ENCODE results near the gene PURB. TPM values are rescaled to one million over a fixed set of nuclear protein-coding genes. Genes with fewer than 3 reads are reported as not detected.

PURB gene
- total RNA-seq, 1 experiment from 2014 or later = 25.2 TPM

GRCh38 chr7:44849259-44849884, 36.0 kb downstream of the PURB start:
- H3K4me1 ChIP-seq (ENCODE audit: control insufficient read depth, insufficient read depth, low read length) = peaks cover 23% of the 10 kb centered on the region
- intact Hi-C loops (cut with micrococcal nuclease; ENCODE audit: unreplicated experiment) = loop anchor here (5.0 kb wide), 1 partner anchor 262 kb away; no protein-coding TSS in a partner anchor

More at GRCh38 chr7:44849259-44849884, 36.0 kb downstream of the PURB start:
- no peak for ATAC-seq
- TF ChIP-seq CTCF (IDR thresholded peaks at IDR 0.05) = no peak
- TF ChIP-seq TCF7L2 (IDR thresholded peaks at IDR 0.05; ENCODE audit: low read depth, low read length) = no peak
- TF ChIP-seq SIN3A (IDR thresholded peaks at IDR 0.05; ENCODE audit: borderline replicate concordance, insufficient read depth, low read depth, low read length) = no peak
- TF ChIP-seq REST (IDR thresholded peaks at IDR 0.05; ENCODE audit: insufficient read depth in 1 of 2, low read depth in 2 of 2, low read length in 1 of 2) = no peak
- no peak for TF ChIP-seq POLR2AphosphoS5 (IDR thresholded peaks at IDR 0.05; ENCODE audit: low read depth, low read length)
- Histone ChIP-seq H3K27ac (ENCODE audit: low read length) (peak overlapping the region; percentile 97), H3K36me3 (ENCODE audit: control insufficient read depth, insufficient read depth, low read length) (peaks cover 4% of the 10 kb centered on the region; the same call in 1 of the 2 replicates), H3K27me3 (ENCODE audit: control insufficient read depth, insufficient read depth, low read length) (no peaks in the 10 kb centered on the region), H3K9me3 (ENCODE audit: control insufficient read depth, insufficient read depth, low read depth, low read length) (no peaks in the 10 kb centered on the region), H3K4me3 (ENCODE audit: low read depth in 2 of 2, low read length in 2 of 2) (peak overlapping the region; percentile 81 to 96)
- POLR2A ChIA-PET = interaction anchor here (0.6 to 1.6 kb wide), 2 partner anchors 35 to 169 kb away, joined by 4 read pairs; no protein-coding TSS in a partner anchor
- no peak for DNase-seq (ENCODE audit: low read depth, low spot score)
- CTCF ChIA-PET = interaction anchor here (0.7 kb wide), 1 partner anchor 281 kb away, joined by 7 read pairs; no protein-coding TSS in a partner anchor
- in situ Hi-C loops (cut with HindIII; ENCODE audit: low pct_unique_long_range_greater_than_20kb, low sequenced_read_pairs) = no loop called here
- BruUV-seq (replicated peaks) = no TSS peak
